ENCODE data around the gene TRIM8.

GRCh38 chr10:102603946-102604345 is 40.3 kb upstream of the TRIM8 start:
- TF ChIP-seq, protein P1, sequence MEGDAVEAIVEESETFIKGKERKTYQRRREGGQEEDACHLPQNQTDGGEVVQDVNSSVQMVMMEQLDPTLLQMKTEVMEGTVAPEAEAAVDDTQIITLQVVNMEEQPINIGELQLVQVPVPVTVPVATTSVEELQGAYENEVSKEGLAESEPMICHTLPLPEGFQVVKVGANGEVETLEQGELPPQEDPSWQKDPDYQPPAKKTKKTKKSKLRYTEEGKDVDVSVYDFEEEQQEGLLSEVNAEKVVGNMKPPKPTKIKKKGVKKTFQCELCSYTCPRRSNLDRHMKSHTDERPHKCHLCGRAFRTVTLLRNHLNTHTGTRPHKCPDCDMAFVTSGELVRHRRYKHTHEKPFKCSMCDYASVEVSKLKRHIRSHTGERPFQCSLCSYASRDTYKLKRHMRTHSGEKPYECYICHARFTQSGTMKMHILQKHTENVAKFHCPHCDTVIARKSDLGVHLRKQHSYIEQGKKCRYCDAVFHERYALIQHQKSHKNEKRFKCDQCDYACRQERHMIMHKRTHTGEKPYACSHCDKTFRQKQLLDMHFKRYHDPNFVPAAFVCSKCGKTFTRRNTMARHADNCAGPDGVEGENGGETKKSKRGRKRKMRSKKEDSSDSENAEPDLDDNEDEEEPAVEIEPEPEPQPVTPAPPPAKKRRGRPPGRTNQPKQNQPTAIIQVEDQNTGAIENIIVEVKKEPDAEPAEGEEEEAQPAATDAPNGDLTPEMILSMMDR (IDR thresholded peaks at IDR 0.05) = no peak
- TF ChIP-seq POLR2A (IDR thresholded peaks at IDR 0.05) = no peak
- TF ChIP-seq POLR2AphosphoS5 (IDR thresholded peaks at IDR 0.05; ENCODE audit: insufficient read depth in 1 of 2, low read depth in 1 of 2) = no peak

Measured in vagina (tissue), 2 donors.